ENCODE results near the gene SLC25A38.

Gene SLC25A38

DNA sequence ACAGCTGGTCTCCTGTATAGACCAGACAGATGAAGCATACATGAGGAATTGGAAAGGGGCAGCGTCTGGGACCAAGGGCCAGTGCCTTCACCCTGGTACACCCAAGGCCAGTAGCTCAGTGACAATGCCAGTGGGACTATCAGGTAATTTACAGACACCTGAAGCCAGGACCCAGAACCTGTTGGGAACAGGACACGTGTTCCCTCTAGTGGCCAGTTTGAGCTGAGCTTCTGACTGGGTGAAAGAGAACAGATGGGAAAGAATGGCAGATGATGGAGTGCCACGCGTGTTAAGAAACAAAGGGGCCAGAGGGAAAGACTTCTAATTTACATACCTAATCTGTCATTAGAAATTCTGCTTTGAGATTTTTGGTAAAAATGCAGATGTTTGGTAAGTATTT, 5.1 kb upstream of the SLC25A38 start:
- FAIRE-seq, result no peak

DNA sequence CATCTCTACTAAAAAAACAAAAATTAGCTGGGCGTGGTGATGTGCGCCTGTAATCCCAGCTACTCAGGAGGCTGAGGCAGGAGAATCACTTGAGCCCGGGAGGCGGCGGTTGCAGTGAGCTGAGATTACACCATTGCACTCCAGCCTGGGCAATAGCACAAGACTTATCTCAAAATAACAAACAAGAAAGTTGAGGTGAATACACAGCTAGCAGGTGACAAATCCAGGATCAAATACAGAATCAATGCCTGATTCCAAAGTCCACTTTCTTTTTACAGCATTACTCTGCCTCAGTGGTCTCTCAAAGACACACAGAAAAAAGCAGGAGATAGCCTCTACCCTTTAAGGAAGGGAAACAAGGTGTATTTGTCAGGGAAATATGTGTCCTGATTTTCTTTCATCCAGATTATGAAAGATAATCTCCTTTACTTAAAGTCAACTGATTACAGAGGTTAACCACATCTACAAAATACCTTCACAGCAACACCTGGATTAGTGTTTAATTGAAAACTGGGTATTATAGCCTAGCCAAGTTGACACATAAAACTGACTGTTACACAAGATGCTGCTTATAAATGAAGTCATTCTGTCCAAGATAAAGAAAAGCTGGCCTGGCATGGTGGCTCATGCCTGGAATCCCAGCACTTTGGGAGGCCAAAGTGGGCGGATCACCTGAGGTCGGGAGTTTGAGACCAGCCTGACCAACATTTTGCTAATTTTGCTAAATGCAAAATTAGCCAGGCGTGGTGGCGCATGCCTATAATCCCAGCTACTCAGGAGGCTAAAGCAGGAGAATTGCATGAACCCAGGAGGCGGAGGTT, 4.0 kb upstream of the SLC25A38 start:
- no peak for FAIRE-seq

DNA sequence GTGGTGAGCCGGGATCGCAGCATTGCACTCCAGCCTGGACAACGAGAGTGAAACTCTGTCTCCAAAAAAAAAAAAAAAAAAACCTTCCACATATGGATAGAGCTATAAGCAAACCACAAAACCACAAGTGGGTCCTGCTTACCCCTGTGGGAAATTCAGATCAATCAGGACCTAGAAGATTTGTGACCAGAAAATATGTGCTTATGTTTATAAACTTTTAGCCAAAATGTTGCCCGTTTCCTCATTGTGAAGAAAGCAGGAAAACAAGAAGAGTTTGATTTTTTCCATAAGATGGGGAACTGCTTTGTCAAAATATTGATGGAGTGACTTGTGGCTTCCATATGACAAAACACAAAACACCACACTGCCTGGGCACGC, 3.4 kb upstream of the SLC25A38 start:
- no peak for FAIRE-seq

DNA sequence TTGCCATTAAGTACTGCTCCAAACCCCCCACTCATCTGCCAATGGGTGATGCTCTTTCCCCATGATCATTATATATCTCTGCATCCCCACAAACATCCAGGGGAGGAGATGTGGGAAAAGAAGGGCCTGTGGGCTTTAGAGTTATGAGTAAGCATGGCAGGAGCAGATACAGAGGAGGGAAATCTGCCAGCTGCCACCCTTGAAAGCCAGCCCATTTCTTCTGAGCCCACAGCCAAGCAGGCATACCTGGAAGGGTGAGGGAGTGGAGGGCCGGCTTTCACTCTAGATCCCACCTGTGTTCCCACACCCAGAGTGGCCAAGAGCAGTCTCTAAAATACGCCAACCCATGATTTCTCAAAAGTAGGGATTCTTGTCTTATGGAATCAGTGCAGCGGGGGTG, 1.7 kb upstream of the SLC25A38 start:
- FAIRE-seq, result no peak

DNA sequence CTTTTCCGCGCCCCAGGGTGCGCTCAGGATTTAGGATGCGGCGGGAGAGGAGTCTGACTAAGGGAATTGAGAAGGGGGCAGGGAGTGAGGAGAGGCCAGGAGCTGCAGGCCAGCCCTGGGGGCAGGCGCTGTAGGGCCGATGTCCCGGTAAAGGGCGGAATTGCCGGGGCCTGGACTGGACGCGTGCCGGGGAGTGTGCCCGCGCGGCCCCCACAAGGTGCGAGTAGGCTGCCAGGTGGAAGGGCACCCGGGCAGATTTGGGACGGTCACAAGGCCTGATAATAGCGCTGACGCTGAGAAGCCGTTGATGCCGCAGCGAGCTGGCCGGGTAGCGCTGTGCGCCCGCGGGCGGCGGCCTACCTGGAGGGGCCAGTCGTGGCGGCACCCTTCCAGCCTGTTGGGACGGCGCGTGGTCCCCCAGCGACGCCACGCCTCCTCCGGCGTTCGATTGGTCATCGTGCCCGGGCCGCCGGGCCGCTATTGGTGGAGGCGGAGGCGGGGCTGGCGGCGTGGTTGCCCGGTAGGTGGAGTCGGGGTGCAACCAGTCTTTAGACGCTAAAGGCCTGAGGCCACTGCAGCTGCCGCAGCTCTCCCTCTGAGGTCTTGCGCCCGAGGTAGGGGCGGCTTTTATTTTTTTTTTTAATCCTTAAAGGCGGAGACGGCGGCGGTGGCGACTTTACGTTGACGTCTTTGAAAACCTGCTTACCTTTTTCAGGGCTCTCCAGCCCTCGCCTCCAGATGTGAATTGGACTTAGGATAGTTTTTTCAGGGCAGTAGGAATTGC, 903 bp downstream of the SLC25A38 start:
- FAIRE-seq, result no peak

DNA sequence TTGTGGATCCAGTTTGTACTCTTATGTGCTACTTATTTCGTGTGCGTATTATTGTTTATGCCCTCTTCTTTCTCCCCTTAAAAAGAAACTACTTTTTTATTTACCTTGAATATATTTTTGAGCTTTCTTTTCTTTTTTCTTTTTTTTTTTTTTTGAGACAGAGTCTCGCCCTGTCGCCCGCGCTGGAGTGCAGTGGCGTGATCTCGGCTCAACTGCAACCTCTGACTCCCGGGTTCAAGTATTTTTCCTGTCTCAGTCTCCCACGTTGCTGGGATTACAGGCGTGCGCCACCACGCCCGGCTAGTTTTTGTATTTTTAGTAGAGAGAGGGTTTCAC, 1.5 kb downstream of the SLC25A38 start:
- FAIRE-seq, result no peak

DNA sequence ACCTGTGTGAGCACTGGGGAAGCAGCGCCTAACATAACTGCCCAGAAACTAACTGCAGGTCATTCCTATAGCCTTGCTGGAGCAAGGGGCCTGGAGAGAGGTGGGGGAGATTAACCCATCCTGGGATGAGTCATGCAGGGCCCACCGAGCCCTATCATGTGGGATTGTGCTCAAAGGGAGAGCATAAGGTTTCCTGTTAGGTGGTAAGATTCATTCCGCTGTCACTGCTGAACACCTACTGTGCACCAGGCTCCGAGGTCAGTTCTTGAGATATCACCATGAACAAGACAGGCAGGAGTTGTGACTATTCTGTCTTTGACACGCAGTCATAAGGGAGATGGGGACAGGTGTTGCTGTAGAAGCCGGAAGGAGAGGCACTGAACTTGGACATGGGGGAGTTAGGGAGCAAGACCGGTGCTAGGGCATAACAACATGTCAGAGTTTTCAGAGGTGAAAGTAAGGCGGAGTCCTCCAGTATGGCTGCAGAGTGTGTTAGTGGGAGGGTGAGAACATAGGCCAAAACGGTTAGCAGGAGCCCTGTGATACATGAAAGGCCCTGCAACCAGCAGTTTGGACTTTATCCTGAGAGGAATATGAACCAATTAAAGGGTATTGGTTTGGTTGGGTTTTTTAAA, 2.4 kb downstream of the SLC25A38 start:
- FAIRE-seq, result no peak

DNA sequence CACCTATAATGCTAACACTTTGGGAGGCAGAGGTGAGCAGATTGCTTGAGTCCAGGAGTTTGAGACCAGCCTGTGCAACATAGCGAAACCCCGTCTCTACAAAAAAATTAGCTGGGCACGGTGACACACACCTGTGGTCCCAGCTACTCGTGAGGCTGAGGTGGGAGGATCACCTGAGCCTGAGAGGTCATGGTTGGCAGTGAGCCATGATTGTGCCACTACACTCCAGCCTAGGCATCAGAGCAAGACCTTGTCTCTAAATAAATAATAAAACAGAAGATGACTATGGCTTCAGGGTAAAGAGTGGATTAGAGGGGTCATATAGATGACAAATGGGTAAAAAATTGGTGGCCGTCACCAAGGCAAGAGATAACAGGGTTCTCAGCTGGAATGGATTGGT, 3.1 kb downstream of the SLC25A38 start:
- FAIRE-seq, result no peak

DNA sequence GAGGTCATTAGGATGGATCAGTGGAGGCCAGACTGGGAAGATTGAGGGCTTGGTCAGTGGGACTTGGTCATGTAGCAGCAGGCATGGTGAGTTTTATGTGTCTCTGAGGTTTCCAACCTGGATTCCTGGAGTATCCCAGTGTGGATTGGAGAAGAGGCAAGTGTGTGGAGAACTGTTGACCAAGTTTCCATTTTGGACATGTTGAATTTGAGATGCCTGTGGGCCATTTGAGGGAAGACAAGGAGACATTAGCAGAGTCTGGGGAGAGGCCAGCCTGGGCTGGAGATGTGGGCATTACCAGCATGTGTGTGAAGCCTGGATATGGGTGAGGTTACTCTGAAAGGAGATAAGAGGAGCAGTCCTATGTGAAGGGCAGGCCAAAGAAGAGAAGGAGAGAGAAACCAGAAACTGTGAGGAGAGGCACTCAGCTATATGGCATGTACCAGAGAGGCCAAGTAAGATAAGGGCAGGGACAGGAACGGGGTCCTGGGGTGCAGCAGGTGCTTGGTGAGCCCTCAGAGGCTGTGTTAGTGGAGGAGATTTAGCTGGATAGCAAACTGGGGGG, 4.3 kb downstream of the SLC25A38 start:
- no peak for FAIRE-seq

DNA sequence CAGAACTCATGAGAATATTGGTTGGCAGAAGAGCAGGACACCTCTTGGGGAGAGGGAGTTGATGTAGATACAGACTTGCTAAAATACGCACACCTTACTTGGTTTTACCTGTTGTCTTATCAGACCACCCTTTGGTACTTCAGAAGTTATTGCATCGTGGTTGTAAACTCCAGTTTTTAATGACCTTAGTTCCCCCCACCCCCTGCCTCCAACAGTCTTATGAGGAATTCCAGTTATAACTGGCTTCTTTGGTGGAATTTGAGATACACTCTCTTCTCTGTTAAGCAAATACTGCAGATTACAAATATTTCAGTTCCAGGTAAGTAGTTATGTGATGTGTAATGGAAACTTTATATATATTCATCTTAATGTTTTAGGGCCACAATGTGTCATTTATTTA, 5.0 kb downstream of the SLC25A38 start:
- FAIRE-seq, result no peak

DNA sequence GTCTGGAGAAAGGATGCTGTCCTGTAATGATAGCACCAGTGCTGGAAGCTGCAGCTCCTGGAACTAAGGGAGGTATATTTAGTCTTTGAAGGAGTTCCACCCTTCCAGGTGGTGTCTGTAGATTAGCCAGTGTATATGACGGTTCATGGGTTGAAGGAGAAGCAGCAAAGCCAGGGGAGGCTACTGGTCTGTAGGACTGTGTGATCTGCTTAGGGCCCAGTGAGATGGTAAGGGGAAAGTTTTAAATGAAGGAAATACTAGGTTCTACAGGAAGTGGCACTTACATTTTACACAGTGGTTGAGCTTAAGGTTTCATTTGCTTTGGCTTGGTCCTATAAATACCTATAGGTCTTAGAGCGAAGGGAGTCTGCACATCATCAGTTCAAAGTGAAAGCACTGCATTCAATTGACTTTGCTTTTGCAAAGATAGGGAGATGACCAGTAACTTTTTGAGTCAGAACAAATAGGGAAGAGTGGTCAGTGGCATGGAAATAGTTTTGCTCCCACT, 5.6 kb downstream of the SLC25A38 start:
- FAIRE-seq, result no peak

DNA sequence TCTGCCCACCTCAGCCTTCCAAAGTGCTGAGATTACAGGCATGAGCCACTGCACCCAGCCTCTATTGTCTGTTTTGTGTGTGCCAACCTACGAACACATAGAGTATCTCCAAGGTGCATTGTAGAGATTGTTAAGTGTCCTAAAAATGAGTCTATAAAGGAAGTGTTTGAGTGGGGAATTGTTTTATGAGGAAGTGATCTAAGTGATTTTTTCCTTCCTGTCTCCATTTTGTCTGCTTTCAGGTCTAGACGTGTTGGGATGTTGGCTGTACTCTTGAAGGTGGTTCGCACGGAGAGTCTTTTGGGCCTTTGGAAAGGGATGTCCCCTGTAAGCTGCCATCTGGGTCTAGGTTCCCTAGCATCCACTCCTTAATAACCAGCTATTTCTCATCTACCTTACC, 7.0 kb downstream of the SLC25A38 start:
- no peak for FAIRE-seq

DNA sequence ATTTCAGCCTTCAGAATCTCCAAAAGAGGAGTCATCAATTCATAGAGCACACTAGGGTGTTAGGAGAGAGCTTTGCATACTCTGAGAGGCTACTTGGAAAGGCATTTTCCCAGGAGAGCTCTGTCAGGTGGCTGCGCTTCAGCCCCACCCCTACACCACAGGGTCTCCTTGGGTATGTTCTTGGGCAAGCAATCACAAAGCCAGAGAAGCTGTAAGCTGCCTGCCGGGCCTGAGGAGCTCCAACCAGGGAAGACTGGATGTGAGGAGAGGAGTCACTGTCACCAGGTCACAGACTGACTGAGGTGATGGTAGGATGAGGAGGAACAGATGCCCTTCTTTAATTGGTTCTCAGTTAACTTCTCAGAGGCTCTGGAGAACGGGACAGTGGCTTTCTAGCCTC, 13.5 kb downstream of the SLC25A38 start:
- no peak for FAIRE-seq

DNA sequence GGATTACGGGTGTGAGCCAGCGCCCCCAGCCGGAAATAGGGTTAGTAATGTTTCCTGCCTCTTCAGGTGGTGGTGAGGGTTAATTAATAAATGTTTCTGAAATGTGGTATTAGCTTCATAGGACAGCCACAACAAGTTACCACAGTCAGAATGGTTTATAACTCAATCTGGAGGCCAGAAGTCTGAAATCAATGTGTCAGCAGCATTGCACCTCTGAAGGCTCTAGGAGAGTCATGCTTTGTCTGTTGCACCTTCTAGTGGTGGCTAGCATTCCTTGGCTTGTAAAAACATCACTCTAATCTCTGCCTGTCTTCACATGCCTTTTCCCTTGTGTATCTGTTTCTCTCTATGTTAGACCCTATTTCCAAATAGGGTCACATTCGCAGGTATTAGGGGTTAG, 15.5 kb downstream of the SLC25A38 start:
- no peak for FAIRE-seq

DNA sequence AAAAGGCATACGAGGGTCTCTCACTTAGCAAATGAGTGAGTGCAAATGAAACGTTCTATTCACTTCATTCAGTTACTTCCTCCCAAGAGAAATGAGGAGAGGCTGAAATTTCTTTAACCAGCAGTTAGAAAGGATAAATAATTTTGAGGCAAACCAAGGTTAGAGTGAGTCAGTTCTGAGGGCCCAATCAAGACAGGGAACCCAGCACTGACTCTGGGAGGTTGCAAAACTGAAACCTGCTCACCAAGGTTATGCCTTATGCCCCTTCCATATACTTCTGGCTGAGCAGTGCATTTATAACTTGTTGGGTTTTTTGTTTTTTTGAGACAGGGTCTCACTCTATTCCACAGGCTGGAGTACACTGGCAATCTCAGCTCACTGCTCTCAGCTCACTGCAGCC, 18.8 kb downstream of the SLC25A38 start:
- no peak for FAIRE-seq

DNA sequence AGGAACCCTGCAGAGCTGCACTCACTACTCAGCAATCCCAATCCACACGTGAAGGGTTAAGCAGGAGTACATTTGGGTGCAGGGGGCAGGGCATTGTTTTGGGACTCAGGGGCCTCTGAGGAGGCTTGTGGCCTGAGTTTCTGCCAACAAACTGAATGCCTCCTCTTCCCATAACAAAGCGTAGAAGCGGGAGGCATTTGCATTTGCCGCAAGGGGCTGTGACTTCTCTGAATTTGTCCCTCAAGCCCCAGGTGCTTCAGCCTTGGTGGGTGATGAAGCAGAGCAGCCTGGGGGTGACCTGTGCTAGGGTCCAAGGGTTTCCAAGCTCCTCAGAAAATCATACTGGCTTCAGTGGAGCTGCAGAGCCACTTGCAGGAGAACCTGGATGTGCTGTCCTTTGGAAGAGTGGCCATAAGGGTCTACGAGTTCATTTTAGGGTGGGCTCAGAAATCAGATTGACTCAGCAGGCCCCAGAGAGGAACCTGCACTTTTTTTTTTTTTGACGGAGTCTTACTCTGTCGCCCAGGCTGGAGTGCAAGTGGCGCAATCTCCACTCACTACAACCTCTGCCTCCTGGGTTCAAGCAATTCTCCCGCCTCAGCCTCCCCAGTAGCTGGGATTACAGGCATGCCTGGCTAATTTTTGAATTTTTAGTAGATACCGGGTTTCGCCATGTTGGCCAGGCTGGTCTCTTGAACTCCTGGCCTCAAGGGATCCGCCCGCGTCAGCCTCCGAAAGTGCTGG, 21.9 kb downstream of the SLC25A38 start:
- no peak for FAIRE-seq

DNA sequence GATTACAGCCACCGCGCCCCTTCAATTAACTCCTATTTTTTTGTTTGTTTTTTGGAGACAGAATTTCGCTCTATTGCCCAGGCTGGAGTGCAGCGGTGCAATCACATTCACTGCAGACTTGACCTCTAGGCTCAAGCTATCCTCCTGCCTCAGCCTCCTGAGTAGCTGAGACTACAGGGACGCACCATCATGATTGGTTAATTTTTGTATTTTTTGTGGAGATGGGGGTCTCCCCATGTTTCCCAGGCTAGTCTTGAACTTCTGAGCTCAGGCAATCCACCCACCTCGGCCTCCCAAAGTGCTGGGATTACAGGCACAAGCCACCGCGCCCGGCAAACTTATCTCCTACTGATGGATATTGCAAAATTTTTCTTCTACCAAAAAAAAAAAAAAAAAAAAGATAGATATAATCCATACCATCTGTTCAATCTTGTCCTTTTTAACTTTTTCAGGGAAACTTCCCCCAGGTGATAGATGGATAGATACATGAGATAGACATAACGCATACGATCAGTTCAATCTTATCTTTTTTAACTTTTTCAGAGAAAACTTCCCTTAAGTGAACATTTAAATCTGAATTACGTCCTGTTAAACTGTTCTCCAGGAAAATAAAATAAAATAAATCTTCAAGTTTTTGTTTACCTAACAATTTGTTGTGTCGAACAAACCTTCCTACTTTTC, 22.7 kb downstream of the SLC25A38 start:
- no peak for FAIRE-seq

DNA sequence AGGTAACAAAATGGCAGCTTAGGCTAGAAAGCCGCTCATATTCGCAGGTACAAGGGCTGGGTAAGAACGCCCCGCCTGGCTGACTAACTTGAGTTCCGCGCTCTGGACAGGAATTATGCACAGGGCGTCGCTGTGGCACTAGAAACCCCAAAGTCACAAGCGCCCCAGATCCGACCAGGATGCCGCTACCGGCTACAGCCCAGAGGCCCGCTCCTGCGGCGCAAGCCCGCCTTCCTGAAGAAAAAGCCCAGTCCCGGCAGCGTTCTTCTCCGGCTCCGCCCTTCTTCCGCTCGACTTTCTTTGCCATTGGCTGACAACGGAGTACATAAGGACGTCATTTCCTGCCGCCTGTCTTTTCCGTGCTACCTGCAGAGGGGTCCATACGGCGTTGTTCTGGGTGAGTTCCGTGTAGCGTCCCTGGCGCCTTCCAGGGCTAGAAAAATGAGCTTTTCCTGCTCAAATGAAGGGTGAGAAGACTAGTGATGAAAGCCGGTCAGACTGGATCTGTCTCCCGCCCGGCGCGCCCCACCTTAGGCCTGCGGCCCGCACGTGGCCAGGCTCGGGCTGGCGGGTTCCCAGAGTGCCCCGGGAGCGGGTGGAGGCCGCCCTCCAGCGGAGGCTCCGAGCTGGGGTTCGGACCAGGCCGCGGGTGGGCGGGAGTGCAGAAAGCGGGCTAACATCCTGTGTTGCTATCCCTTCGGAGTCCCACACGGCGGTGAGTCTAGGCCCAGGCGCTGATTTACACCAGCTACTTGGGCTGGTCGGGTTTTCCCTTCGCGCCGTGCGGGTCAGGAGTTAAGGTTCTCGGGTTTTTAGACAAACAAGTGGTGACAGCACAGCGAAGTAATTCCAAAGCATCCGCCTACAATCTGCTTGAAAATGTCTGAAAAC, 23.4 kb downstream of the SLC25A38 start, which contains the start of gene RPSA:
Gene RPSA, plus strand, starts transcription at position 353 of the 891 bp plus-strand sequence. CDS start 934 bp downstream, outside the sequence.
- FAIRE-seq, result peak; percentile 94

DNA sequence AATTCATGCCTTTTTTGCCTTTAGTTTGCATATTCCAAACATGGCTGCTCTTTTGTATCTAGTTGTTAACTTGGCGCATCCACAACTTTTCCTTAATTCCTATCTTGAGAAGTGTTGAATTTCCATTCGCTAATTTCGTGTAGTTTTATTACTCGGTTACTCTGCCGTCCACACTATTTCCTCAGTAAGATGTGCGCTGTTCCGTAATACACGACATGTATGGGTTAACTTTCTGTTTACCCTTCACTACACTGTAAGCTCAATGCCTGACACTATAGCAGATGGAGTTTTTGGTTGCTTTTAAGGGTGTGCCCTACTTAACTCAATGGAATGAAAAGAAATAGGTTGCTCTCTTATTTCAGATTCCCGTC, 24.1 kb downstream of the SLC25A38 start:
- no peak for FAIRE-seq

DNA sequence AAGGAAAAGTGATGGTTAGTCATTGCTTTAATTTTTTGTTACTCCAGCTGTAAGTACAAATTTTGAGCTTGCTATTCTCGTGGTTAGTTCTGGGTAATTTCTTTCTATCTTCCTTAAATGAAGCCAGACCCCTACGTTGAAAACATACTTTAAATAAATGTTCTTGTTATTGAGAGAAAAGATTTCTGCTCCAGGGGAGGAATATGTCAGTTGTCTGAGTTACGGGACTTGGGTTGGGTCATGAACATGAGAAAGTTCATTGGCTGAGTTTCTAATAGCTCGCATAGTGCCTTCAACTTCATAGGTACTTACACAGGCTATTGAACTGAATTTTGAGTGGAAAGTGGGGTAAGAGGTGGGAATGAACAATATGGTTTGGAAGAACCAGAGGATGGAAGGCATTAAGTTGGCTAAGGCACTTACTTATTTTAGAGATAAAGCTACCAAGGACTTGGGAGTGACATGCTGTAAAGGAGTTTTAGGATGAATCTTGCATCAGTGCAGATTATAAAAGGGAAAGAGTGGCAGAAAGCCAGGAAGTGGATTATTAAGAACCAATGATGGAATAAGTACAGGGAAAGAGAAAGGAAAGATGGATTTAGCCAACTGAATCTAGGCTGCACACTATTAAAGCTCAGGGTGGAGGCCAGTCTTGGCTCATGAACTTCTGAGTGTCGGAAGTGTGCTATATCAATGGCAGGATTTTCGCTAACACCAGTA, 24.8 kb downstream of the SLC25A38 start:
- no peak for FAIRE-seq

All from islet of Langerhans (tissue), 1 donor.